ENCODE results near the gene ITGB4.

DNA sequence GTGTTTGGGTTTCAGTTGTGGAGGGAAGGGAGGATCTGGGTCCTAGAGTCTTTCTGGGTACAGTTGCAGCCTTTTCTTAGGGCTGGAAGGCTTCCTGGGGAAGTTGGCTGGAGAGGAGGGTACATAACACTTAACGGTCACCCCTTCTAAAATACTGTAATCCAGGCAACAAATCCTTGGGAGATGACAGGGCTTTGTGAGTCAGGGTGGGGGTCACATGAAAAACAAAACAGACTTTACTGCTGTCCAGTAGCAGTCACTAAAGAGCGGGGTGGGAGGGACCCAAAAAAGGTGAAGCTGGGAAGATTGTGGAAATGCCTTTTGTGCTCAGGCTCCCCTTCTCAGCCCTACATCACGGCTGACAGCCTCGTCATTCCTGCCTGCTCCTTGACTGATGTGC lies 47.8 kb upstream of the ITGB4 start:
- TF ChIP-seq, protein P1, sequence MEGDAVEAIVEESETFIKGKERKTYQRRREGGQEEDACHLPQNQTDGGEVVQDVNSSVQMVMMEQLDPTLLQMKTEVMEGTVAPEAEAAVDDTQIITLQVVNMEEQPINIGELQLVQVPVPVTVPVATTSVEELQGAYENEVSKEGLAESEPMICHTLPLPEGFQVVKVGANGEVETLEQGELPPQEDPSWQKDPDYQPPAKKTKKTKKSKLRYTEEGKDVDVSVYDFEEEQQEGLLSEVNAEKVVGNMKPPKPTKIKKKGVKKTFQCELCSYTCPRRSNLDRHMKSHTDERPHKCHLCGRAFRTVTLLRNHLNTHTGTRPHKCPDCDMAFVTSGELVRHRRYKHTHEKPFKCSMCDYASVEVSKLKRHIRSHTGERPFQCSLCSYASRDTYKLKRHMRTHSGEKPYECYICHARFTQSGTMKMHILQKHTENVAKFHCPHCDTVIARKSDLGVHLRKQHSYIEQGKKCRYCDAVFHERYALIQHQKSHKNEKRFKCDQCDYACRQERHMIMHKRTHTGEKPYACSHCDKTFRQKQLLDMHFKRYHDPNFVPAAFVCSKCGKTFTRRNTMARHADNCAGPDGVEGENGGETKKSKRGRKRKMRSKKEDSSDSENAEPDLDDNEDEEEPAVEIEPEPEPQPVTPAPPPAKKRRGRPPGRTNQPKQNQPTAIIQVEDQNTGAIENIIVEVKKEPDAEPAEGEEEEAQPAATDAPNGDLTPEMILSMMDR (IDR thresholded peaks at IDR 0.05): no peak
- TF ChIP-seq POLR2A (IDR thresholded peaks at IDR 0.05): no peak
